MM.1S (cell line): ENCODE measurements around the gene MAP3K4.

ENCODE experiments used
- CTCF ChIP-seq: fragments of 300-600 bp; sonication (generic); IDR thresholded peaks from 2 replicates; pipeline ENCODE4 v1.5.1; 2016; ENCODE audit warnings: antibody characterized with exemption, low read length, mixed read lengths
- EZH2 ChIP-seq: fragments of 300-600 bp; sonication (generic); optimal IDR thresholded peaks from 2 replicates; pipeline ENCODE3; 2017; ENCODE audit warnings: low read depth, mild to moderate bottlenecking, antibody characterized with exemption, low read length, mixed read lengths
- EZH2phosphoT487 ChIP-seq: fragments of 300-600 bp; sonication (generic); IDR thresholded peaks from 2 replicates; pipeline ENCODE4 v1.6.1; 2018; ENCODE audit warnings: antibody characterized with exemption, low read length

GRCh38 chr6:161050134-161050765 is 58.7 kb downstream of the MAP3K4 start:
- TF ChIP-seq EZH2 (no peak), CTCF (no peak), EZH2phosphoT487 (no peak)
